DMS114 treated with DMSO at 0.1 percent for 48 hours (cell line): Measurements from ENCODE around the gene FOXP3.

Source experiments
- DNase-seq: peaks from one replicate; lab custom pipeline; 2025; ENCODE audit not compliant: unreplicated experiment; lab: John Stamatoyannopoulos, UW

The FOXP3 gene

DNA sequence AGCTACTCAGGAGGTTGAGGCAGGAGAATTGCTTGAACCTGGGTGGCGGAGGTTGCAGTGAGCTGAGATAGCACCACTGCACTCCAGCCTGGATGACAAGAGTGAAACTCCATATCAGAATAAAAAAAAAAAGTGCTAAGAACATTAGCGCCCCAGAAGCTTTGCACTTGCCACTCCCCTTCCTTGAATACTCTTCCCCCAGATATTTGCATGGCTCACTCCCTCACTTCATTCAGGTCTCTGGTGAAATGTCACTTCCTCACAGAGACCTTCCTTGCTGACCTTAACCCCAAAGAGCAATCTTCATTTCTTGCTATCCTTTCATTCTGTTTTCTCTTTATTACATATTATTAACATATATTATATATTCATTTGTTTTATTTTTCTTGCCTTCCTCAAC, 42.6 kb downstream of the FOXP3 start:
- no peak for DNase-seq

DNA sequence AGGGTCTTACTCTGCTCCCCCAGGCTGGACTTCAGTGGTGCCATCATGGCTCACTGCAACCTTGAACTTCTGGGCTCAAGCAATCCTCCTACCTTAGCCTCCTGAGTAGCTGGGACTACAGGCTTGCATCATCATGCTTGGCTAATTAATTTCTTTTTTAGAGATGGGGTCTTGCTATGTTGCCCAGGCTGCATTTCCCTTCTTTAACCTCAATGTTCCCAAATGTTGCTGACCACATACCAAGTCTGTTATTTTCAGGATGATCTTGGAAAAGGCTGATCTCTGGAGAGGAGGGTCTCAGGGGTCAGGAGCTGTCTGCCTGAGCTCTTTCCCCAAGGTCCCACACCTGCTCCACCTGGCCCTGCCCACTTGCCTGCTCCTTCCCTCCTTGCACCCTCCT, 44.4 kb downstream of the FOXP3 start:
- no peak for DNase-seq

DNA sequence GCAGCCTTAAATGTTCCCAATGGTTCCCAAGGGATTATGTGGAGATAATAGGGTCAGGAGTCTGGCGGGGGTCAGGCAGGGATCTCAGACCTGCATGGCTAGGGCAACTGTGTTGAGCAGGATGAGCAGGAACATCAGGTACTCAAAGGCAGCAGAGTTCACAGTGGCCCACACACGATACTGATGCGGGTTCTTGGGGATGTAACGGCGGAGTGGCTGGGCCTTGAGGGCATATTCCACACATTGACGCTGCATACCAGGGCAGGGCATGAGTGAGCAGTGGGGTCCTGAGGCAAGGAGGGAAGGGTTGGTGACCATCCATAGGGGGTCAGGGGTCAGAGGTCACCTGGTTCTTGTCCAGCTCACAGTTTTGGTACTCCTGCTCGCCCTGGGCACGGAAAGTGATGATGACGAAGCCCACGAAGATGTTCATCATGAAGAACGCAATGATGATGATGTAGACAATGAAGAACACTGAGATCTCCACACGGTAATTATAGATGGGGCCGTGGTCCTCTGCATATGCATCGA, 49.4 kb downstream of the FOXP3 start:
- DNase-seq = no peak

DNA sequence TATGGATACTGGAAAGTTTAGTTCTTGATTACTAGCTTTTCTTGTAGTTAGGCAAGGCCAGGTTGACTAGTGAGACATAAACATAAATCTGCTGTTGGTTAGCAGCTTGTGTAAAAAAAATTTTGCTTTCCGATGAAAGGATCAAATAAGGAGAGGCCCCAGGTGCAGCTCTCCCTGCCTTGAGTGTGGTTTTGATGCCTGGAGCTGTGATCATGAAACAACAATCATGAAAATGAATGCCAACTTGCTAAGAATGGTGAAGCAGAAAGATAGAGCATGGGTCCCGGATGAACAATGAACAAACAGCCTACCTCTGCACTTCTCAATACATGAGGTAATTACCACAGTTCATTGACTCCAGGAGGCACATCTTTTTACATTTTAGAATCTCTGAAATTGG, 50.1 kb downstream of the FOXP3 start:
- DNase-seq = no peak

DNA sequence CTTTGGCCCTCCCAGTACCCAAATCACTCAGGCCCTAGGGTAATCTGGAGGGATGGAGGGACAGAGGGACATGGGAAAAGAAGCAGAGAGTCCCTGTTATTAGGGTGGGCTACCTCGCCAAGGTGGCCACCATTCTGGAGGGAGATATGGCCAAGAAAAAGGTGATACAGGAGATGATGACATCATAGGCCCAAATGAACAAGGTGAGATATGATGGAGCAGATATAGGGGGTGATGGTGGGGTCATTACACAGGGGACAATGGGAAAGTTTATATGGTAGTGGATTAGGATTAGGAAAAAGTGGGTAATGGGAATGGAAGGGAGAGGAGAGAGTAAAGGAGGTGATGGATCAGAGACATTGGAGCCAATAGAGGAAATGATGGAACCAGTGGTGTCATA, 51.6 kb downstream of the FOXP3 start:
- DNase-seq = no peak

DNA sequence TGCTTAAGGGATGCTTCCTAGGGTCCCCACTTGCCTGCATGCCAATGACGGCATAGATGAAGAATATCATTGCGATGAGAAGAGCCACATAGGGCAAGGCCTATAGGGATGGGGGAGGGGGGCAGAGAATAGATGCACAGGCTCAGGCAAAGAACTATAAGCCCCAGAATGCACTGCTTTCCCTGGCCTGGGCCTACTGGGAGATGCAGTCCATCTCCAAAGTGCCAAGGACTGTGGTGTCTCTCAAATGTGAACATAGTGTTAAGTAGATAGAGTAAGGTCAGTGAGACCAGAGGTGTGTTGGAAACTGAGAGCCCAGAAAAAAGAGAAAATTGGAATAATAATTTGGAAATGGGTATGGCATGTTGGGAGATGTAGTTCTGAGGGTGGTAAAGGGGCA, 52.3 kb downstream of the FOXP3 start:
- no peak for DNase-seq

DNA sequence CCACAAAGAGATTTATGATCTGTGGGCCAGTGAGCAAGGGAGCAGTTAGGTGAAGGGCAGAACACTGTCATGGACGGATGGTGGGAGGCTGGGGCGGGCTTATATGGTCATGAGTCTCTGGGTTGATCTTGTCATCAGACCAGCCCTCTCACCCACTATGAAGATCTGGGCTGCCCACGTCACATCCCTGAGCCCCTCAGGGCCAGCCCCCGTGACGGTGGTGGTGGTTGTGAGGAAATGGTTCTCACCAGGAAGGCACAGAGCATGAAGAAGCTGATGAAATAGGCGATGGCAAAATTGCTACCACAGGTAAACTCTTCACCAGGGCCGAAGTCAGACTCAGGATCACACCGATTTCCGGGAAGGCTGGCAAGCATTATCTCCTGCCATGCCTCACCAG, 53.4 kb downstream of the FOXP3 start:
- DNase-seq = no peak

DNA sequence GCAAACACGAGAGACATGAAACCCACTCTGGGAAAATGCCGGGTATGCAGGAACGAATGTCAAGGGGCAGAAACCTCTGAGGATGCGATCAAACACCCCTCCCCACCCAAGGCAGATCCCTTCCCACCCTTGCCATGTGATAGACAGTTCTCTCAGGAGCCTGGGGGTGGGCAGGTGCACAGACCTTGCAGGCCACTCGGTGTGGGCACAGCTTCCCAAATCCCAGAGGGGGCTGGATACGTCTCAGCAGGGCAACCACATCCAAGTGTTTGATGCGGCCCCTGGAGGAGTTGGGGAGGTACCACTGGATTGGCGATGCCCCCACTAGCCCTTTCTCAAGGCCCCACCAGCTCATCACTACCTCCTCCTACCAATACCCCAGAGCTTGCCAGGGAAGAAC, 54.1 kb downstream of the FOXP3 start:
- no peak for DNase-seq

DNA sequence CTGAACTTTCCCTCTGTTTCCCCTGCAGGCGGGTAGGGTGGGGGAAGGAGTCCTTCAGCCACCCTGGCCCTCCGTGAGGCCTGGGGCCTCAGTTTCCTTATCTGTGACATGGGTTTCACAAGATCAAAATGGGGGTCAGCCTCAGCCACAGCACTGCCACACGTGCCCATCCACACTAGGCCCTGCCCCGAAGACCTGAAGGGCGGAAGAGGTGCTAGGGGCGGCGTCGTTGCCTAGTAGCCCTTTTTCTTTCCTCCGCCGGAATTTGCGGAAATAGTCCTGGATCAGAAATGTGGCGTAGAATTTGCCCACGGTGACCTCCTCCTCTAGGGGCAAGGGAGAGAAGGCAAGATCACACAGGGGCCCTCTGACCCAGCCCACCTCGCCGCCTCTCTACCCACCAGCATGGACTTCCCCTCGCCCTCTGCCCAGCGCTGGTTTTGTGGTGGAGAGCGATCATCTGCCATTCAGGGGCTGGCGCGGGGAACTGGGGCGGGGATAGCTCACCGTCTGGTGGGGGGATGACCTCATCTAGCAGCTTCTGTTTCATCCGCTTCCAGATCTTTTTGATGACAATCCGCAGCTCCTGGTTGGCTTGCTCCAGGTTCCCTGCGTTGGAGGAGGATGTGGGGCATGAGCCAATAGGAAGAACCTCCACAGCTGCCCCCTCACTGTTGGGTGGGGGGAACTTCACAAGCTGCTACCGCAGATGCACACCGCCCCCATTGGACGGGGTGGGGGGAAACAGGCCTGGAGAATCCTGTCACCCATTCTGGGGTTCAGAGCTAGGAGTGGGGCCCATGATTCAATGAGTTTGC, 54.9 kb downstream of the FOXP3 start:
- DNase-seq = no peak

DNA sequence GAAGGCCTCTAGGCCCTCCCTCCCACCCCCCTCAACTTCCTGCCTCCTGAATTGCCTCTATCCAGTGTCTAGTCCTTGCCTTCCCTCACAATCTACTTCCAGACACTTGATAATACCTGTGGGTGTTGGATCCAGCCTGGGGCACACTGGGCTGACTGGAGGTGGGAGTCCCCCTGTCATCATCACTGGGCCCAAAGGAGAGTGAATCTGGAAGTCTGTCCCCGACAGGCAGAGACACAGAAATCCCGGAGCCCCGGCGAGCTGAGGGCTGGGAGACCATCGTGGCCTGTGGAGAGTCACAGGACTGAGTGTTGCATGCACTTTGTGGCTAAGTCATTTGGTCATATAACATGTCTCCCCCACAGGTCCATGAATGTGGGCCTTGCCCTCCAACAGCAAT, 56.1 kb downstream of the FOXP3 start:
- no peak for DNase-seq

DNA sequence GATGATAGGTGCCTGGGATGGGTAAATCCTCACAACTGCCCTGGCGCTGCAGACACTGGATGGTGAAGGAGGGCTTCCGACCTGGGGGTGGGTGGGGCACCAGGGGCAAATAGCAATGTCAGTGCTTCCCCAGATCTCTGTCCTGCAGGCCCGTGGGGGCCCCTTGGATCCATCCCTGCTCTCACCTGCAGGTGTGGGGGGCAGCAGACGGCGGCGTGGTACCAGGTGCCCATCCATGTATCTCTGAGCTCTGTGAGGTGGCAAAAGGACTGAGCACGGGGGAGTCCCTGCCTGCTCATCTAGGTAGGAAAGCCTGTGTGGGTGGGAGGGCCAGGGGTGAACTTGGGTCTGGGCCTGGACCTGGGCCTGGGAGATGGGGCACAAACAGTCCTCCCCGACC, 58.0 kb downstream of the FOXP3 start:
- no peak for DNase-seq

DNA sequence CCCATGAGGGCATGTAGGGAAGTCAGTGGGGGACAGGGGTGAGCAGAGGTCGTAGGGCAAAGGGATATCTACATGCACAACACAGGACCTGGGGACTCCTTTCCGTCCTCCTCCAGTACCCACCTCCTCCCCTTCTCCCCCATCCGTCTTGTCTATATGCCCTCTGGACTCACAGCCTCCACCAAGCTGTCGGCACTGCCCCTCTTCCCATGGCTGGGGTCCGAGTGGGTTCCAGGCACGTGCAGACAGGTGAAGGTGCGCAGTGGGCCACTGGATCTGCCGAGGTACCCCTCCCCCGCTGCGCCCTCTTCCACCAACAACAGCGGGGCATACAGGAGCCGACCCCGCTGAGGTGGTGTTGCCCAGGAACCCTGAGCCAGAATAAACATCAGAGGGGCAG, 59.1 kb downstream of the FOXP3 start:
- no peak for DNase-seq

DNA sequence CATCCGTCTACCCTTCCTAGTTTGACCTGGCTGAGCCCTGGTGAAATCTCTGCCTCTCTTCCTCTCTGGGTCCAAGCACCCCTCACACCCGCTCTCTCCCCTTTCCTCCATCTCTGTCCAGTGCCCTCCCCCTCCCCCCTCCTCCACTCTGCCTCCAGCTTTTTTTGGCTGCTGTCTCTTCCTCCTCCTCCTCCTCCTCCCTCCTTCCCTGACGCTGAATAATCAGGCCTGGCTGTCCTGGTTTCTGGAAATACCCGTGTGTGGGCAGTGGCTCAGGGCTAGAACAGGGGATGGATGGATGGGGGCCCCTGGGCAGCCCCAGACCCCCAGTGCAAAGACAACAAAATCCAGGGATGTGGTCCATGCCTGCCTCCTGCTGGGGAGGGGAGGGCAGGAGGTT, 59.8 kb downstream of the FOXP3 start:
- no peak for DNase-seq

DNA sequence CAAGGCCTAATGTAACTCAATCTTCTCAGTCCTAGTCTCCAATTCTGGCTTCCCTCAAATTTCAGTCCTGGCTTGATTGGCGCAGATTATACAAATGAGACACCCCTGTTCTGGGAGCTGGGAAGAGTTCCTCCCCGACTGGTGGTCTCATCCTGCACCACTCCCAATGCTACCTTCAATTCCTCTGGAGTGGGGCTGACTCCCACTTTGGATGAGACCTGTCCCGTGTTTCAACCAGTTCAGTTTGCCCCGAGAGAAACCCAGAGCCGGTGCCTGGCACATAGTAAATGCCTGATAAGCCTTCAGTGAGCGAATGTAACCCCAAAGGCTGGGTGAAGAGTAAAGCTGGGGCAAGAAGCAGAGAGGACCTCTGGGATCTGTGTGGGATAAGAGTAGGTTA, 60.5 kb downstream of the FOXP3 start:
- no peak for DNase-seq

DNA sequence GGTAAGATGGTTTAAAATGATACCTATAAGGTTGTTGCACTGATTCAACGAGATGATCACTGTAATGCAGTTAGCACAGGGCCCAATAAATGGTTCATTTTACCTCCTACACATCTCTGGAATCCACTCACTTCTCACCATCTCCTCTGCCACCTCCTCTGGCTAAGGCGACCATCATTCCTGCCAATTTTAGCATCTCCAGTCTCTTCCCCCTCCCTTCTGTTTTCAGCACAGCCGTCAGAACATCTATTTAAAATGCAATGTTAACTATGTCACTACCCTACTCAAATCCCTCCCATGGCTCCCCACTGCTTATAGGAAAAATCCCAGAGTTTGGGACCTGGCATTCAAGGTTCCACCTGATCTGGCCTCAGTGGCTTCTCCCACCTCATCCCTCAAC, 61.0 kb downstream of the FOXP3 start:
- DNase-seq = no peak

DNA sequence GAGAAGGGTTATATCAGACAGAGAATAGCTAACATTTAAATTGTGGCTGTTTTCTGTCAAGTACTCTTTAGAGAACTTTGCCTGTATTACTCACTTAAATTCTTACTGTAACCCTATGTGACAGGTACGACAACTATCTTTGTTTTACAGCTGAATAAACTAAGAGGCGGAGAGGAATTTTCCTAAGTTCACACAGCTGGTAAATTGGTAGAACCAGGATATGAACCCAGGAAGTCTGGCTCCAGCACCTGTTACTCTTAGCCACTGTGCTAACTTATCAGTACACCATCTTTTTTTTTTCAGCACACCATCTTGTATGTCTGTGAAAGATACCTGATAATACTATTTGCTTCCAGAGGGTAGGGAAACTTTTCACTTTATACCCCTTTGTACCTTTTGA, 62.5 kb downstream of the FOXP3 start:
- DNase-seq = no peak
